Esophagus mucosa (tissue), 1 donor: ENCODE data around the gene BBS5. TPM values are rescaled to one million over a fixed set of nuclear protein-coding genes. Genes with fewer than 3 reads are reported as not detected.
"Not testable (repeated sequence)": the region's sequence is repeated elsewhere in the genome, so short reads cannot be mapped to it uniquely, and the experiment has no call there.

Experiments used
- ATAC-seq: fragments of 200-7000 bp; cut with Tn5 transposase; one replicate; pipeline ENCODE4 v1.9.1; 2020
- total RNA-seq: library from RNA; stranded (reverse); gene quantifications from one replicate; pipeline ENCODE4 v1.2.4, GENCODE V29; 2023
- donor health status: DM: yes; HTN: yes; CAD: no.

The BBS5 gene
- total RNA-seq = 3.5 TPM

GRCh38 chr2:169479257-169480078 lies at the start of gene BBS5:
BBS5 (plus strand) TSS chr2:169479494; CDS start chr2:169479554, 60 bp downstream.
- peak; percentile 95 for ATAC-seq

- ATAC-seq = not testable (repeated sequence)
Observed at GRCh38 chr2:169431772-169432171, 47.5 kb upstream of the BBS5 start.

GRCh38 chr2:169434236-169434635 lies 45.1 kb upstream of the BBS5 start:
- ATAC-seq = not testable (repeated sequence)

GRCh38 chr2:169438466-169439072 lies 40.7 kb upstream of the BBS5 start:
- no peak for ATAC-seq

- no peak for ATAC-seq
Observed at GRCh38 chr2:169439900-169440299, 39.4 kb upstream of the BBS5 start.

GRCh38 chr2:169446452-169446851 lies 32.8 kb upstream of the BBS5 start:
- ATAC-seq = no peak

- no peak for ATAC-seq
Observed at GRCh38 chr2:169448316-169448715, 31.0 kb upstream of the BBS5 start.

- no peak for ATAC-seq
Observed at GRCh38 chr2:169448865-169449264, 30.4 kb upstream of the BBS5 start.

- ATAC-seq = peak; percentile 48
Observed at GRCh38 chr2:169452080-169452479, 27.2 kb upstream of the BBS5 start.

- not testable (repeated sequence) for ATAC-seq
Observed at GRCh38 chr2:169453044-169453443, 26.2 kb upstream of the BBS5 start.

- no peak for ATAC-seq
Observed at GRCh38 chr2:169461143-169461542, 18.2 kb upstream of the BBS5 start.

GRCh38 chr2:169462896-169463695 lies 16.2 kb upstream of the BBS5 start:
- ATAC-seq = no peak

- ATAC-seq = no peak
Observed at GRCh38 chr2:169464466-169464865, 14.8 kb upstream of the BBS5 start.

- ATAC-seq = no peak
Observed at GRCh38 chr2:169464882-169465281, 14.4 kb upstream of the BBS5 start.

- ATAC-seq = no peak
Observed at GRCh38 chr2:169468841-169469240, 10.5 kb upstream of the BBS5 start.

- ATAC-seq = no peak
Observed at GRCh38 chr2:169469952-169470572, 9.2 kb upstream of the BBS5 start.

GRCh38 chr2:169472249-169472648 lies 7.0 kb upstream of the BBS5 start:
- no peak for ATAC-seq

GRCh38 chr2:169476459-169476858 lies 2.8 kb upstream of the BBS5 start:
- no peak for ATAC-seq

GRCh38 chr2:169478339-169478738 lies 955 bp upstream of the BBS5 start:
- ATAC-seq = no peak

- ATAC-seq = no peak
Observed at GRCh38 chr2:169478745-169479256, 493 bp upstream of the BBS5 start.

- ATAC-seq = no peak
Observed at GRCh38 chr2:169480079-169480465, 778 bp downstream of the BBS5 start.

GRCh38 chr2:169485650-169486138 lies 6.4 kb downstream of the BBS5 start:
- no peak for ATAC-seq
